Fibroblast of villous mesenchyme (primary cell): ENCODE results near the gene SPSB4. TPM values are rescaled to one million over a fixed set of nuclear protein-coding genes. Genes with fewer than 3 reads are reported as not detected.

ENCODE experiments used
- DNase-seq: peaks from one replicate; pipeline ENCODE4 v3.0.0-alpha.2; 2010; ENCODE audit warnings: low read depth
- H3K4me3 ChIP-seq: 2 replicates; pipeline ENCODE4 v1.5.1; 2011; ENCODE audit warnings: low read depth, mild to moderate bottlenecking, low read length
- CTCF ChIP-seq: IDR thresholded peaks from 2 replicates; pipeline ENCODE4 v1.5.1; 2012; ENCODE audit warnings: low read depth, mild to moderate bottlenecking, low read length; ENCODE audit not compliant: insufficient read depth
- total RNA-seq: library from RNA; depleted of rRNA; stranded (reverse); fragments of >200 nt; gene quantifications from 2 replicates; pipeline ENCODE4 v1.2.3, GENCODE V29; 2012

SPSB4 gene
- total RNA-seq, 1 donor: not detected

- no peak overlapping the region for H3K4me3 ChIP-seq
- DNase-seq: no peak
- no peak for TF ChIP-seq CTCF
Observed at GRCh38 chr3:141044695-141045641, 6.2 kb upstream of the SPSB4 start.

- no peak for DNase-seq
- no peak overlapping the region for H3K4me3 ChIP-seq
- no peak for TF ChIP-seq CTCF
Observed at GRCh38 chr3:141045849-141046248, 5.3 kb upstream of the SPSB4 start.

GRCh38 chr3:141047168-141047567, 4.0 kb upstream of the SPSB4 start:
- no peak overlapping the region for H3K4me3 ChIP-seq
- no peak for DNase-seq
- no peak for TF ChIP-seq CTCF

- H3K4me3 ChIP-seq: no peak overlapping the region
- no peak for DNase-seq
- no peak for TF ChIP-seq CTCF
Observed at GRCh38 chr3:141049681-141050080, 1.5 kb upstream of the SPSB4 start.

- no peak overlapping the region for H3K4me3 ChIP-seq
- no peak for TF ChIP-seq CTCF
- peak; percentile 11 for DNase-seq
Observed at GRCh38 chr3:141051443-141052200, 475 bp downstream of the SPSB4 start.

GRCh38 chr3:141052201-141053069, 1.3 kb downstream of the SPSB4 start:
- H3K4me3 ChIP-seq: no peak overlapping the region
- no peak for DNase-seq
- TF ChIP-seq CTCF: no peak
